AG20443 (cell line): ENCODE measurements around the gene SLC12A8.

Source experiments
- DNase-seq: peaks from one replicate; pipeline ENCODE4 v3.0.0; 2012; ENCODE audit warnings: low spot score, mixed read lengths

SLC12A8 gene

DNA sequence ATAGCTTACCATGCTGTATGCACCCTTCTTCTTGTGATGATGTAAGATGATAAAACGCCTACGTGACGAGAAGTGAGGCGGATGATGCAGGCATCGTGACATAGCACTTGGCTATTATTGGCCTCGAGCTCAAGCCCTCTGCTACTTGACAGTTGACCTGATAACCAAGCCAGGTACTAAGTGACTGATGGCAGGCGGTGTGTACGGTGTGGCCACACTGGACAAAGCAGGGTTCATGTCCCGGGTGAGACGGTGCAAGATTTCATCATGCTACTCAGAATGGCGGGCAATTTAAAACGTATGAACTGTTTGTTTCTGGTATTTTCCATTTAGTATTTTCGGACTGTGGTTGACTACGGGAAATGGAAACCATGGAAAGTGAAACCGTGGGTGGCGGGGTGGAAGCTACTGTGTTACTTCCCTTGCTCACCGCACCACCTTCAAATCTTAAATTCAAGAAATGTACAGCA, 57.7 kb downstream of the SLC12A8 start:
- DNase-seq: no peak

DNA sequence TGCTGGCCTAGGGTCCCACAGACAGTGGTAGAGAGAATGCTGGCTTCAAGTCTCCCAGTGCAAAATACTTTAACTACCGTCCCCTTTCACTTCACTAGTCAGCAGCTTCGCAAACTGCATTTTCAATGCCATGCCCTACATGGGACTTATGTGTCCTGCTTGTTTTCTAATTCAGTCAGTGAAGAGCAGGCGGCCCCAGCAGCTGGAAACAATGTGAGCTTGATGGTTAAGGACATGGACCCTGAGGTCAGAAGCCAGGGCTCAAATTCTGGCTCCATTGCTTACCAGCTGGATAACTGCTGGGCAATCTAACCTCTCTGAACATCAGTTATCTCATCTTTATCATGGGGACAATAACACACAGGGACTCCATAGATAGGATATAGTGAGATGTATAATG, 58.4 kb downstream of the SLC12A8 start:
- no peak for DNase-seq

- no peak for DNase-seq
Measured at GRCh38 chr3:125152951-125153350, 59.6 kb downstream of the SLC12A8 start.

DNA sequence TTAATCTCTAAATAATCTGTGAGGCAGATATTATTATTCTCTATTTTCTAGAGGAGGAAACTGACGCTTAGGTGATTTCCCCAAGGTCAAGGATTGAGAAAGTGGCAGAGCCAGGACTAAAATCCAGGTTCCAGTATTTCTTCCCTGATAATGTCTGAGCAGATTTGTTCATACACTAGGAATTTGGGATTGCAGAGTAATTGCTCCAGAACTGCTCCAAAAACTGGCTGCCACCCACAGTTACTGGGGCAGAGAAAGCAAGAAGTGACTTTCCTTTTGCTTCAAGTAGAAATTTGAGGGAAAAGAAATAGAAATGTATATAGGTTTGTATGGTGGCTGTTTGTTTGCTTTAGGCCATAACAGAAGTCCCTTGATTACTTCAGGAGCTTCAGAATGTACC, 60.6 kb downstream of the SLC12A8 start:
- DNase-seq: peak; percentile 54

DNA sequence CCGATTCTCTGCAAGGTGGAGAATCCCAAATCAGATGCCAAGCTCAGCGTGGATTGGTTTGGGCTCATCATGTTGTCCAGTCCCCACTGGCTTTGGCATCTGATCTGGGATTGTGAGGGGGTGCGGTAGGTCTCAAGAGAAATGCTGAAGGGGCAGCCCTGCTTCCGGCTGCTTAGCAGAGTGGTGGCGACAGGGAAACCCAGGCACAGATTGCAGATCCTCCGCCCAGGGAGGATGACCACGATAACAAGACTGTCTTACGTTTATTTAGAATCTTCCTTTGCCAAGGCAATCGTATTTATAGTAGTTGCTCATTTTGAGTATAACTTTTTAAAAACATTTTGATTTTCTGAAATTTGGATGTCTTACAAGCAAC, 61.1 kb downstream of the SLC12A8 start:
- DNase-seq: no peak

DNA sequence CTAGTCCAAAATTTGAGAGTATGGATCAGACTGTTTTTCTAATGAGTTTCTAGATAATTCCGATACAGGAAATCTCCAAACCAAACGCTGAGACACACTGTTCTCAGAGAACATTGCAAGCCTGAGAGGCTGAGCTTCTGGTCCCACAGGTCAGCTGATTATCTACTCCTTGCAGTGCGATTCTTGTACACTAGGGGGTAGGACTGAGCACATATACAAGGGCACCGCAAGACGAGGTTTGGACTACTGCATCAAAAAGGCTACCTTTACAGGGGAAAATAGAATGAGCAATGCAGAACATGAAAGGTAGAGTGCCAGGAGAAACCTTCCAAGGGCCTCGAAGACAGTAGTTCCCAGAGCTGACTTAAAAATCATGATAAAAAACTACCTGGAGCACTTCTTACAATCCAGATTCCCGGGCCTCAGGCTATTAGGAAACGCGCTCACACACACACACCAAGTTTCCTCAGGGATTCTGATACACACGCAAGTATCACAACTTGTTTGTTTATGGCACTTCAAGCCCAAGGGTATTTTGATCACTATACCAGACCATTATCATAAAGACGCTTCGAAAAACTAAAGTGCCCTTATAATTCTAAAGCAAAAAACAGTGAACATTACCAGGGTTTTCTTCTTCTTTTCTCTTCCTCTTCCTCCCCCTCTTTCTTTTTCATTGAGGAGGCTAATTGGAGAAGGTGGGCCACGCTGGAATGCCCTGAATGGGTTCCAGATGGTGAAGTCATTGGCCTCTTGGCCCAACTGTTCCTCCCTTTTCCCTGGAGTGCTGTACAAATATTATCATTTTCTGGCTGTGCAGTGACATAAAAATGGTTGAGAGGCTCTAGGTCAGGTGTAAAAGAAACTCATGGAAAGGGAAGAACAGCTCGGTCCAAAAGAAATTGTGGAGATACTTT, 61.8 kb downstream of the SLC12A8 start:
- DNase-seq: no peak

- no peak for DNase-seq
Measured at GRCh38 chr3:125149462-125149861, 63.1 kb downstream of the SLC12A8 start.

DNA sequence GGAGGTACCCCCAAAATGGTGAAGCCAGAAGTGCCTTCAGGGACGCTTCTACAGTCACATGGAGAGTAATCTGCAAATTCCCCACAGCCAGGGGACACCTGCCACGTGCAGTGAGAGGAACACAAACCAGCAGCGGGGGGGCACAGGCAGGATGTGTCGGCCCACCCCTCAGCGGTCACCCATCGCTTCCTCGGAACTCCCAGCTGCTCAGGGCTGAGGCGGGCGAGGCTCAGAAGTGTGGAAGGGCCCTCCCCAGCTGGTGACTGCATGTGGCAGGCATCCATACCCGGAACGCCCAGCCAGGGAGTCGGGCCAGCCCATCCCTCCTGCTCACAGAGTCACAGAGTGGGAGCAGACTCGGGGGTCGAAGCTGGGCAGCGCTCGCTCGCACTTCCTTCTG, 63.7 kb downstream of the SLC12A8 start:
- DNase-seq: peak; percentile 88

DNA sequence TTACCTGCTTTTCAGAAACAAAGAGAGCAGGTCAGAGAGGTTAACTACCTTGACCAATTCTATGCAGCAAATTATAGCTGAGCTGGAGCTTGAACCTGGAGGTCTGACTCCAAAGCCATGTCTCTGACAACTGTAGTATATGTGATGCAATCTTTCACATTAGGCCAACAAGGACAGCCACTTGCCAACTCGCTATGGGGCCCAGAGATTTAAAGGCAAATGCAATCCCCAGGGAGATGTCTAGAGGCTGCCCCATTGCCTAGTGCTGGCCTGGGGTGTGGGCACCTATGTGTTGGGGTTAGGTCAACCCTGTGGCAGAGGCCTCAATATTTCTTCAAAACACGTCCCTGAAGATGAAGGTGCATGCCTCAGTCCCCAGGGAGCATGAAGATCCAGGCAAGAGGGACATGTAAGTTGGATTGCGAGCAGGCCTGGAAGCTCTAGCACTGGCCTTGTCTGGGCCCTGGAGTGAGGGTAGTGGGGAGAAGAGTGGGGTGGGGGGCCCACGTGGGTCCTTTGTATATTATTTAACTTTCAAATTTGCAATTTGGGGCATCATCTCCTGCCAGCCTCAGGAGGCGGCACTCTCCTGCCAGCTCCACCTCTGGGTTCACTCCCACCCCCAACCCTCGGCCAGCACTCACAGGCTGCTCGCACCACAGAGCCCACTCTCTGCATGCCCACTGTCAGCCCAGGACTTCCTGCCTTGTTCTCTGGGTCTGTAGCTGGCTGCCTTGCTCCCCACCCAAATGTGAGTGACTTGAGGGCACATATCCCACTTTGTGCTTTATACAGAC, 64.3 kb downstream of the SLC12A8 start:
- no peak for DNase-seq

DNA sequence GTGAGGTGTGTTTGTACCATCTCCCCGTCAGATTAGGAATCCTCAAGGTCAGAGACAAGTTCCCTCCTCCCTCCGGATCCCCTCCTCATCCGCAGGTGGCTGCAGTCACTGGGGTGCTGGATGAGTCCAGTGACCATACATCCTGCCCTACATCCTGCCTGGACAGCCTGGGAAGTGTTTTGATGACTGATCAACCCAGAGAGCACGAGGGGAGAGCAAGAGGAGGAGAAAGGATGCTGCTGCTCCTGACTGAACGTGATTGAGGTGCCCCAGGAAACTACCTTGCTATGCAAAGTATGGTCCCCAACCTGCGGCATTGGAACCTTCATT, 65.1 kb downstream of the SLC12A8 start:
- DNase-seq: no peak

GRCh38 chr3:125146626-125147490, 65.7 kb downstream of the SLC12A8 start:
- DNase-seq: no peak

DNA sequence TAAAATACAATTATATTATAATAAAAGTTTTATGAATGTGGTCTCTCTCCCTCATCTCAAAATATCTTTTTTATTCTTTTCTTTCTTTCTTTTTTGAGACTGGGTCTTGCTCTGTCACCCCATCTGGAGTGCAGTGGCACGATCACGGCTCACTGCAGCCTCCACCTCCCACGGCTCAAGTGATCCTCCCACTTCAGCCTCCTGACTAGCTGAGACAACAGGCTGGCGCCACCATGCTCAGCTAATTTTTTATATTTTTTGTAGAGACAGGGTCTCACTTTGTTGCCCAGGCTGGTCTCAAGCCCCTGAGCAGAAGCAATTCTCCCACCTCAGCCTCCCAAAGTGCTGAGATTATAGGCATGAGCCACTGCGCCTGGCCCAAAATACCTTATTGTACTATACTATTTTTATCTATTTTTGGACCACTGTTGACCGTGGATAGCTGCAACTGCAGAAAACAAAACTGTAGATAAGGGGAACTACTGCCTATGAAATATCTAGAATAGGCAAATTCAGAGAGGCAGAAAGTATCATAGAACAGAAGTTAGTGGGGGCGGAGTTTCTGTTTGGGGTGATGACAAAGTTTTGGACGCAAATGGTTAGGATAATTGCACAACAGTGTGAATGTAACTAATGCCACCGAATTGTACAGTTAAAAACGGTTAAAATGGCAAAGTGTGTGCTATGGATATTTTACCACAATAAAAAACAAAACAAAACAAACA, 66.6 kb downstream of the SLC12A8 start:
- no peak for DNase-seq

GRCh38 chr3:125144653-125145314, 67.8 kb downstream of the SLC12A8 start:
- DNase-seq: no peak

DNA sequence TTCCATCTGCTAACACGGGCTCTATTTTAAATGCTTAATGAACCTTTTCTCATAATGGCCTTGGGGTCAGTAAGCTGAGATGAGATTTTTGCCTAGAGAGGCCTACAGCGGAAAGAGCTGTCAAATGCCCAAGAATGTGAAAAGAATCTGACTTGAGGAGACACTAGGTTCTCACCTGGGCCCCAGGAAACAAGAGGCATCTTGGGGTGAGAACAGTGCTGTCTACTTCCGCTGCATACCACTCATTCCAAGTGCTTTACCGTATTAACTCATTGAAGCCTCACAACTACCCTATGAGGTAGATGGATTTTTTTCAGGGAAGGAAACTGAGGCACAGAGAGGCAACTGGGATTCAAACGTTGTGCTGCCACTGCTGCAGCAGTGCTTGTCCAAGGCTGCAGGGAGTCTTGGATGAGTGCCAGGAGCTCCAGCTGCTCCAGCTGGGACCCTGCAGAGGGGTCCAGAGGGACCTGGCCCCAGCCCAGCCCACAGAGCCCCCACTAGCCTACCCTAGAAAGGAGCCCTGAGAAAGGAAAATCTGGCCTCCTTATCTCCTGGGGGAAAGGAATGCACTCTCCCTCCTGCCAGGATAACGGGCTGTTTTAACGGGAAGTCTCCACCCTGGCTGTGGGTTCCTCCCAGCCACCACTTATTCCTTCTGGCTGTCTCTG, 68.4 kb downstream of the SLC12A8 start:
- DNase-seq: peak; percentile 57

DNA sequence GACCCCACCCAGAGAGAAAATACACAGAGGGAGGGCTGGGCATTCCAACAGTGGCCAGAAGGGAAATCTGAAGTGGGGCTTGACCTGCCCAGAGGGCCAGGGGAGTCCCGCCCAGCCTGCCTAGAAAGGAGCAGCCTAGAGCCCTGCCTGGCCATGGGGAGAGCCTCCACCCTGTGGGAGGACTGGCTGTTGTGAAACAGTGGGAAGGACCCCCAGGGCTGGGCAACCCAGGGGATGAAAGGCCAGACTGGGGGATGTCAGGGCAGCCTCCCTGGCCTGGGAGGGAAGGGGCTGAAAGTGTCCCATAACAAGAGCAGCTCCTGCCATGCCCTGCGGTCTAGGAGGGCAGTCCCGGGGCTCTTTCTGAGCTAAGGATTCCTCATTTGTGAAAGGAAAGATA, 69.0 kb downstream of the SLC12A8 start:
- DNase-seq: no peak

GRCh38 chr3:125142940-125143339, 69.6 kb downstream of the SLC12A8 start:
- no peak for DNase-seq

GRCh38 chr3:125142420-125142778, 70.1 kb downstream of the SLC12A8 start:
- DNase-seq: no peak

- DNase-seq: peak; percentile 49
Measured at GRCh38 chr3:125141596-125142419, 70.7 kb downstream of the SLC12A8 start.

DNA sequence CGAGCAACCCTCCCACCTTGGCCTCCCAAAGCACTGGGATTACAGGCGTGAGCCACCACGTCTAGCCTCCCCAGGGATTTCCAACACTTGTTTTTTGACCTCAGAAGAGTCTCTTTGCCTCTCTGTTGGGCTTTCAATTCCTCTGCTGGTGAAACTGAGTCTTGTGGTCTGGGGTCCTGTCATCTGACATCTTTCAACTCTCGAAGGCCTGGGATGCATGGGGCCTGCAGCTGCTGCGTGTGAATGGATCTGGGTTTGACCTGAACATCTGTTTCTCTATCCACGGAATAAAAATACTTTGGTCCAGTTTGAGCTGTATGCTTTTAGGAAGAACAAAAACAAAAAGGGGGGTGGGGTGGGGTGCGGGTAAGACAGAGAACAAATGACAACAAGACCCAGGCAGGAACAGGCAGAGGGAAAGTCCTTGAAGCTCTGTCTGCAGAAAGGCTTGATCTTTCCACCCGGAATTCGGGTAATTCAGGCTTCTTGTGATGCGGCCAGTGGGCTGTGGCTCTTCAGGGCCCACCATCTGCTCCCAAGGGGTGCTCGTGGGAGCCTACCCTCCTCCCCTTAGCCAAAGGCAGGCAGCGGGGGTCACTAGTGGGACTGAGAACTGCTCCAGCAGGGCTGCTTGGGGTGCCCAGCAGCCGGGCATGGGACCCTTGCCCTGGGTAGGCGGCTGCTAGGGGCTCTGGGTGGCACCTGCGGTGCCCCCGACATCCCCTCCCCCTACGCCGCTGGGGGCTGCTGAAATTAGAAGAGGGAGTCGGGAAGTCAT, 71.5 kb downstream of the SLC12A8 start:
- DNase-seq: no peak
